Placental epithelial cell (primary cell): Measurements from ENCODE around the gene MEFV. TPM values are rescaled to one million over a fixed set of nuclear protein-coding genes. Genes with fewer than 3 reads are reported as not detected.

Source experiments
- total RNA-seq: library from RNA; depleted of rRNA; stranded (reverse); fragments of >200 nt; gene quantifications from 2 replicates; pipeline ENCODE4 v1.2.3, GENCODE V29; 2012

Gene MEFV, protein sequence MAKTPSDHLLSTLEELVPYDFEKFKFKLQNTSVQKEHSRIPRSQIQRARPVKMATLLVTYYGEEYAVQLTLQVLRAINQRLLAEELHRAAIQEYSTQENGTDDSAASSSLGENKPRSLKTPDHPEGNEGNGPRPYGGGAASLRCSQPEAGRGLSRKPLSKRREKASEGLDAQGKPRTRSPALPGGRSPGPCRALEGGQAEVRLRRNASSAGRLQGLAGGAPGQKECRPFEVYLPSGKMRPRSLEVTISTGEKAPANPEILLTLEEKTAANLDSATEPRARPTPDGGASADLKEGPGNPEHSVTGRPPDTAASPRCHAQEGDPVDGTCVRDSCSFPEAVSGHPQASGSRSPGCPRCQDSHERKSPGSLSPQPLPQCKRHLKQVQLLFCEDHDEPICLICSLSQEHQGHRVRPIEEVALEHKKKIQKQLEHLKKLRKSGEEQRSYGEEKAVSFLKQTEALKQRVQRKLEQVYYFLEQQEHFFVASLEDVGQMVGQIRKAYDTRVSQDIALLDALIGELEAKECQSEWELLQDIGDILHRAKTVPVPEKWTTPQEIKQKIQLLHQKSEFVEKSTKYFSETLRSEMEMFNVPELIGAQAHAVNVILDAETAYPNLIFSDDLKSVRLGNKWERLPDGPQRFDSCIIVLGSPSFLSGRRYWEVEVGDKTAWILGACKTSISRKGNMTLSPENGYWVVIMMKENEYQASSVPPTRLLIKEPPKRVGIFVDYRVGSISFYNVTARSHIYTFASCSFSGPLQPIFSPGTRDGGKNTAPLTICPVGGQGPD
- 0.22 TPM in 1 of 2 replicates, not detected in the other for total RNA-seq

GRCh38 chr16:3256146-3256865 lies at the start of gene MEFV:
Gene MEFV (minus strand): TSS chr16:3256633. CDS start chr16:3256587, 46 bp downstream.

GRCh38 chr16:3305109-3306068 lies 49.0 kb upstream of the MEFV start, which contains the start of the genes TIGD7 and ZNF75A:
Gene TIGD7 (minus strand): TSS chr16:3305430. CDS start chr16:3300614, 4,816 bp downstream.
Gene ZNF75A (plus strand): TSS chr16:3305497. CDS start chr16:3308429, 2,932 bp downstream.

DNA sequence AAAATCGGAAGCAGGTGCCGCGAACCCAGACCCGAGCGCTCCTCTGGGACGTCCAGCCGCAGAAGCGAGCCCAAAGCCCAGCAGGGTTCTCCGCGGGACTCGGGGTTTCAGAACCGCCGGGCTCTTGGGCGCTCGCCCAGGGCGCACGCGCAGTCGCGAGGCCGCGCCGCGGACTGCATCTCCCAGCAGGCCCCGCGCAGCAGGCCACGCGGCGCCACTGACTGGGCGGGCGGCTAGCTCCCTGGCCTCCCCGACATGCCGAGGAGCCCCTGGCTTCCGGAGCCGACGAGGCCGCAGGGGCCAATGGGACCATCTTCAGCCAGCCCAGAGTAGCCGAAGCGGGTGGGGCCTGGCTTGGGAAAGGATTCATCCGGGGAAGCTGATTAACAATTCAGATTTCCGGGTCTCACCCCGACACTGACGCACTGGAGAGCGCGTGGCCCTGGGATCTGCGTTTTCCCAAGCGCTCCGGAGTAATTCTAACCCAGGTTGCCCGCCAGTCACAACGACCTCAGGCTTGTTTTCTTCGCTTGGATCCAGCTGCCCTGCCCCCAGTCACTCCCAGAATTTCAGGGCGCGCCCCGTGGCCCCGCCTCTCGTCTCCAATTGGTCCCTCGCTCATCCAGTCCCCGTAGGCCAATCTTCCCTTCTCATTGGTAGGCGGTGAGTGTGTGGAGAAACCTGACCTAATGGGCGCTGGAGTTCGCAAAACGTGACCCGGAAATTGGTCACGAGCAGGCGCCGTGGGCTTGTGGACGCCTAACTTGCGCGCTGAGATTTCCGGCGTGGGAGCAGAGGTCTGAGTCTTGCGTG lies 26.5 kb upstream of the MEFV start, which contains the start of gene ZNF263:
ZNF263 (plus strand) TSS at position 762 of the 813 bp plus-strand sequence. CDS start 328 bp downstream, outside the sequence.

DNA sequence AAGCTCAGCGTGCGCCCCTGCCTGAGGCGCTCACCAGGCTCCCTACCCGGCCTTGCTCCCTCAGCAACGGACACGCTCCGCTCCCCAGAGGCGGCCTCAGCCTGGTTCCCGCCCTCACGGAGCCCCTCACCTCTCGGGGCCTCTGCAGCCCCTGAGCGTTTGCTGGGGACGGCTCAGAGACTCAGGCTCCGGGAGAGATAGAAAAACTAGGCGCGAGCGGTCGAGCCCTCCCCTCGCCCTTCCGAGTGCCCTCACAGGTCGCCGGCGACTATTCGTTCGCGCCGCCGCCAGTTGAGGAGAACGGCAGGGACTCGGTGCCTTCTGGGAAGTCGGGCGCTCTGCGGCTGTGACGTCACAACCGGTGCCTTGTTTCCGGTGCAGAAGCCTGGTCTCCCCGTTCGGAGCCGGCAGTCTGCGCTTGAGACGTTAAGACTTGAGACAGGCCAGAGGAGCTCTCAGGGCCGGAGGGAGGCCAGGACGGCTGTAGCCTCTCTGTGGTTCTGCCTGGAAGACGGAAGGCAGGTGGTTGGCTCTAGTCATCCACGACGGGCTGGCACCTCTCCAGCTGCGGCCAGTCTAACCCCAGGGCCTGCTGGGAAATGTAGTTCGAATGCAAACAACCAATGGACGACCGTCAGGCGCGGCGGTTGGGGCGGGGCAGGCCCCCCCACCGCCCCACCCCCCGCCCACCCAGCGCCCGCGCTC lies 21.4 kb downstream of the MEFV start, which contains the start of gene ZNF200:
ZNF200 (minus strand) TSS at position 302 of the 705 bp plus-strand sequence. CDS start 1,403 bp downstream, outside the sequence.

Other genes starting within 250 kb of the MEFV start
- 4.3 and 6.5 TPM in 2 replicates for gene CLDN9, start 243.7 kb downstream of the MEFV start, total RNA-seq
- gene CLDN6, start 238.4 kb downstream of the MEFV start, total RNA-seq, result 0.39 and 5.6 TPM in 2 replicates
- gene TNFRSF12A, start 236.3 kb downstream of the MEFV start, total RNA-seq, result 146 and 484 TPM in 2 replicates
- gene HCFC1R1, start 232.7 kb downstream of the MEFV start, total RNA-seq, result 11.7 and 82.1 TPM in 2 replicates
- gene THOC6, start 232.6 kb downstream of the MEFV start, total RNA-seq, result 33.5 and 58.1 TPM in 2 replicates
- not detected in 2 replicates for gene BICDL2, start 219.7 kb downstream of the MEFV start, total RNA-seq
- gene MMP25, start 210.1 kb downstream of the MEFV start, total RNA-seq, result under 0.01 and 0.11 TPM in 2 replicates
- 0.79 and 7.4 TPM in 2 replicates for gene IL32, start 191.0 kb downstream of the MEFV start, total RNA-seq
- gene ZSCAN10, start 157.3 kb downstream of the MEFV start, total RNA-seq, result not detected in 2 replicates
- gene ZNF205, start 144.0 kb downstream of the MEFV start, total RNA-seq, result 13.7 and 19.2 TPM in 2 replicates
- 11.4 and 13.2 TPM in 2 replicates for gene ZNF213, start 121.6 kb downstream of the MEFV start, total RNA-seq
- gene OR1F1, start 68.4 kb downstream of the MEFV start, total RNA-seq, result not detected in 2 replicates
- gene ZNF200, start 21.5 kb downstream of the MEFV start, total RNA-seq, result 8.6 and 10.6 TPM in 2 replicates
- 47.8 and 63.6 TPM in 2 replicates for gene ZNF263, start 26.9 kb upstream of the MEFV start, total RNA-seq
- gene TIGD7, start 48.8 kb upstream of the MEFV start, total RNA-seq, result 4.1 and 6.7 TPM in 2 replicates
- gene ZNF75A, start 48.9 kb upstream of the MEFV start, total RNA-seq, result 35.8 and 36.5 TPM in 2 replicates
- under 0.01 and 0.43 TPM in 2 replicates for gene OR2C1, start 99.3 kb upstream of the MEFV start, total RNA-seq
- gene ZSCAN32, start 144.4 kb upstream of the MEFV start, total RNA-seq, result 11.1 and 11.4 TPM in 2 replicates
- gene ZNF174, start 144.6 kb upstream of the MEFV start, total RNA-seq, result 7.6 and 7.9 TPM in 2 replicates
- gene ZNF597, start 186.9 kb upstream of the MEFV start, total RNA-seq, result 1.2 and 2.3 TPM in 2 replicates
- gene NAA60, start 187.0 kb upstream of the MEFV start, total RNA-seq, result 20.0 and 30.6 TPM in 2 replicates
- gene C16orf90, start 238.9 kb upstream of the MEFV start, total RNA-seq, result not detected in 2 replicates
- gene CLUAP1, start 244.4 kb upstream of the MEFV start, total RNA-seq, result 8.8 and 18.8 TPM in 2 replicates